ENCODE measurements around the gene MTIF2.
"Not testable (repeated sequence)": the region's sequence is repeated elsewhere in the genome, so short reads cannot be mapped to it uniquely, and the experiment has no call there.

The MTIF2 gene, protein sequence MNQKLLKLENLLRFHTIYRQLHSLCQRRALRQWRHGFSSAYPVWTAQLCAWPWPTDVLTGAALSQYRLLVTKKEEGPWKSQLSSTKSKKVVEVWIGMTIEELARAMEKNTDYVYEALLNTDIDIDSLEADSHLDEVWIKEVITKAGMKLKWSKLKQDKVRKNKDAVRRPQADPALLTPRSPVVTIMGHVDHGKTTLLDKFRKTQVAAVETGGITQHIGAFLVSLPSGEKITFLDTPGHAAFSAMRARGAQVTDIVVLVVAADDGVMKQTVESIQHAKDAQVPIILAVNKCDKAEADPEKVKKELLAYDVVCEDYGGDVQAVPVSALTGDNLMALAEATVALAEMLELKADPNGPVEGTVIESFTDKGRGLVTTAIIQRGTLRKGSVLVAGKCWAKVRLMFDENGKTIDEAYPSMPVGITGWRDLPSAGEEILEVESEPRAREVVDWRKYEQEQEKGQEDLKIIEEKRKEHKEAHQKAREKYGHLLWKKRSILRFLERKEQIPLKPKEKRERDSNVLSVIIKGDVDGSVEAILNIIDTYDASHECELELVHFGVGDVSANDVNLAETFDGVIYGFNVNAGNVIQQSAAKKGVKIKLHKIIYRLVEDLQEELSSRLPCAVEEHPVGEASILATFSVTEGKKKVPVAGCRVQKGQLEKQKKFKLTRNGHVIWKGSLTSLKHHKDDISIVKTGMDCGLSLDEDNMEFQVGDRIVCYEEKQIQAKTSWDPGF

GRCh38 chr2:55268907-55269644 is at the start of gene MTIF2:
Gene MTIF2 (minus strand): TSS chr2:55269231. CDS start chr2:55263858, 5,373 bp downstream.
- Histone ChIP-seq H3K4me3 (peak within 1 kb of the TSS; percentile 74), H3K9me3 (no peaks in the 10 kb centered on the region), H3K36me3 (replicated peaks) (peaks cover 14% of the 10 kb centered on the region), H3K27me3 (ENCODE audit: low read depth) (no peaks in the 10 kb centered on the region), H3K4me1 (peaks cover 15% of the 10 kb centered on the region)
- in situ Hi-C loops (cut with MboI; ENCODE audit: low sequenced_read_pairs): no loop called here
- peak; percentile 93 to 98 for DNase-seq (ENCODE audit: low spot score in 2 of 2)

DNA sequence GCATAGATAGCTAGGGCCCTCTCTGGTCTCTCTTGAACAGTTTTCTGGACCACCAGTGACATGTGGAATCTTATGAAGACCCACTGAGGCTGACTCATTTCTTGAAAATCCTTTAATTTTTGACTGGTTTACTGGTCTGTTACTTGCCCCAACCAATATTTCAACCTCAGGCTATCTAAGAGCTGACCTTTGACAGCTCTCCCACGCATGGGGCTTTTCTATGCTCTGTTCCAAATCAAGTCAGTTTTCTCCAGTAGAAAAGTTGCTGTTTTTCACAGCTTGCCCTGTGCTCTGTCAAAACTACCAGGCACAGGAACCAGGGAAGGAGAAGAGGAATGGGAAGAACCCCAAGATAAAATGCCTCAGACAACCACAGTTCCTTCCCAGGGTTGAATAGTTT is 46.0 kb upstream of the MTIF2 start:
- in situ Hi-C loops (cut with MboI; ENCODE audit: low sequenced_read_pairs): no loop called here
- Histone ChIP-seq H3K36me3 (replicated peaks) (peaks cover 22% of the 10 kb centered on the region), H3K4me1 (no peaks in the 10 kb centered on the region), H3K4me3 (no peak overlapping the region), H3K9me3 (no peaks in the 10 kb centered on the region), H3K27me3 (ENCODE audit: low read depth) (no peaks in the 10 kb centered on the region)
- no peak for DNase-seq (ENCODE audit: low spot score in 2 of 2)

- H3K4me3 ChIP-seq: no peak overlapping the region
- no peaks in the 10 kb centered on the region for H3K27me3 ChIP-seq (ENCODE audit: low read depth)
- in situ Hi-C loops (cut with MboI; ENCODE audit: low sequenced_read_pairs): no loop called here
- no peaks in the 10 kb centered on the region for H3K4me1 ChIP-seq
- DNase-seq (ENCODE audit: low spot score in 2 of 2): no peak
- H3K36me3 ChIP-seq (replicated peaks): peaks cover 25% of the 10 kb centered on the region
- no peaks in the 10 kb centered on the region for H3K9me3 ChIP-seq
These were observed 42.4 kb upstream of the MTIF2 start for GRCh38 chr2:55311444-55311870.

DNA sequence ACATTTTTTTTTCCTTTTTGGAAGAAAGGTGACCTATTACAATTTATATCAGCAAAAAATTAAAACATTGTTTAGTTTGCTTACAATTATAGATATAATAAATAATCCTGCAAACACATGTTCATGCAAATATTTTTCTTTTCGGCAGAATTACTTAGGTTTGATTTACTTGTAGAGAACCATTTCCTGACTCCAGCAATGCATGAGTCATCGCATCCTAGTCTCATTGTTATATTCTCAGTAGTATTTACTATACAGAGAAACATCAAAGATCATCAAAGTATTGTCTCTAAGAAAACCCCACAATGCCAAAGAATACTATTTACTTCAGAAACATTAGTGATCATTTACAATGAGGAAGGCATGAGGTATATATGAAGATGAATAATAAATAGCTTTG is 40.4 kb upstream of the MTIF2 start:
- no peak overlapping the region for H3K4me3 ChIP-seq
- no peaks in the 10 kb centered on the region for H3K9me3 ChIP-seq
- no peaks in the 10 kb centered on the region for H3K4me1 ChIP-seq
- H3K27me3 ChIP-seq (ENCODE audit: low read depth): no peaks in the 10 kb centered on the region
- DNase-seq (ENCODE audit: low spot score in 2 of 2): no peak
- in situ Hi-C loops (cut with MboI; ENCODE audit: low sequenced_read_pairs): no loop called here
- H3K36me3 ChIP-seq (replicated peaks): peaks cover 19% of the 10 kb centered on the region

GRCh38 chr2:55302241-55302640 is 33.2 kb upstream of the MTIF2 start:
- Histone ChIP-seq H3K36me3 (replicated peaks) (peaks cover 10% of the 10 kb centered on the region), H3K9me3 (no peaks in the 10 kb centered on the region), H3K27me3 (ENCODE audit: low read depth) (no peaks in the 10 kb centered on the region), H3K4me3 (no peak overlapping the region), H3K4me1 (no peaks in the 10 kb centered on the region)
- DNase-seq (ENCODE audit: low spot score in 2 of 2): no peak
- in situ Hi-C loops (cut with MboI; ENCODE audit: low sequenced_read_pairs): no loop called here

GRCh38 chr2:55301277-55301676 is 32.2 kb upstream of the MTIF2 start:
- Histone ChIP-seq H3K9me3 (no peaks in the 10 kb centered on the region), H3K4me3 (no peak overlapping the region), H3K27me3 (ENCODE audit: low read depth) (no peaks in the 10 kb centered on the region), H3K36me3 (replicated peaks) (peaks cover 10% of the 10 kb centered on the region), H3K4me1 (no peaks in the 10 kb centered on the region)
- DNase-seq (ENCODE audit: low spot score in 2 of 2): no peak
- in situ Hi-C loops (cut with MboI; ENCODE audit: low sequenced_read_pairs): no loop called here

- no peak for DNase-seq (ENCODE audit: low spot score in 2 of 2)
- H3K4me3 ChIP-seq: no peak overlapping the region
- peaks cover 16% of the 10 kb centered on the region for H3K36me3 ChIP-seq (replicated peaks)
- no peaks in the 10 kb centered on the region for H3K4me1 ChIP-seq
- in situ Hi-C loops (cut with MboI; ENCODE audit: low sequenced_read_pairs): no loop called here
- H3K9me3 ChIP-seq: no peaks in the 10 kb centered on the region
- no peaks in the 10 kb centered on the region for H3K27me3 ChIP-seq (ENCODE audit: low read depth)
These were observed 27.4 kb upstream of the MTIF2 start for GRCh38 chr2:55296393-55296792.

DNA sequence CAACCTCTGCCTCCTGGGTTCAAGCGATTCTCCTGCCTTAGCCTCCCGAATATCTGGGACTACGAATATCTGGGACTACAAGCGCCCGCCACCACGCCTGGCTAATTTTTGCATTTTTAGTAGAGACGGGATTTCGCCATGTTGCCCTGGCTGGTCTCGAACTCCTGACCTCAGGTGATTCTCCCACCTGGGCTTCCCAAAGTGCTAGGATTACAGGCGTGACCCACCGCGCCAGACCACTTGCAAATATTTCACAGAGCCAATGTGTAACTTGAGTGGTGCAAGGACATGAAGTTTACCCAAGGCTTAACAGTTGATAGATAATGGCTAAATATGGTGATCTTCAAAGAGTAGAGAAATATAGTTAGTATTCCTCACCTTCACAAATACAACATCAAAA is 14.1 kb upstream of the MTIF2 start:
- H3K4me1 ChIP-seq: peaks cover 54% of the 10 kb centered on the region
- in situ Hi-C loops (cut with MboI; ENCODE audit: low sequenced_read_pairs): no loop called here
- H3K27me3 ChIP-seq (ENCODE audit: low read depth): no peaks in the 10 kb centered on the region
- H3K4me3 ChIP-seq: no peak overlapping the region
- DNase-seq (ENCODE audit: low spot score in 2 of 2): no peak
- no peaks in the 10 kb centered on the region; the same call in 1 of the 2 replicates for H3K36me3 ChIP-seq (replicated peaks)
- no peaks in the 10 kb centered on the region for H3K9me3 ChIP-seq

- Histone ChIP-seq H3K36me3 (replicated peaks) (no peaks in the 10 kb centered on the region; the same call in 1 of the 2 replicates), H3K9me3 (no peaks in the 10 kb centered on the region), H3K4me1 (peaks cover 52% of the 10 kb centered on the region), H3K4me3 (peak overlapping the region; percentile 40), H3K27me3 (ENCODE audit: low read depth) (no peaks in the 10 kb centered on the region)
- peak; percentile 80 to 88 for DNase-seq (ENCODE audit: low spot score in 2 of 2)
- in situ Hi-C loops (cut with MboI; ENCODE audit: low sequenced_read_pairs): no loop called here
These were observed 13.3 kb upstream of the MTIF2 start for GRCh38 chr2:55282110-55282917.

DNA sequence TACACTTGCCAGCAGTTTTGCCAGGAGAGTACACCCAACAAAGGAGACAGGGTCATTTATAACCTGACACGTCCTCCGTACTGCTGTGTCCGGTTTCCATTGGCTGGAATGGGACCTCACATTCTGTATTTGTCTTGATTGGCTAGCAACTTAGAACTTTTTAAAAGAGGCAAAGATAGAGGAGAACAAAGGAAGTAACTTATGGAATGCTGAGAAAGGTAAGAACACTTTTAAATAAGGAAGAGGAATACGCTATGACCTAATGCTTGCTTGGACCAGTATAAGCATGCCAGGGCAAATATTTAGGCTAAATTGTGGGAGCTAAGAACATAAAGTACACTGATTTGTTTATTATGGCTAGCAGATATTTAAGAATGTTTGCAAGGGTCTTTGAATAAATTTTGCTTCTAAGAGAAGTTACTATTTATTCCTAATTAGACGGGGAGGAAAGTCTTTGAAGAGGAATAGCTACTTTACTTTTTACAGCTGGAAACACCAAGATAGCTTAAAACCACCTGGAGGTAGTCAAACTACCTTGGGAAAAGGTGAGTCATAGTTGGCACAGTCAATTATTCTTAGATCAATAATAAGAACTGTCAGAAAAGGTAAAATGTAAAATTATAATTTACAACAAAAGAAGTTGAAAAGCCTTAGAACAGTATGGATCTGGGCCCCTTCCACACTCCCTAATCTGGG is 12.0 kb upstream of the MTIF2 start:
- in situ Hi-C loops (cut with MboI; ENCODE audit: low sequenced_read_pairs): not testable (repeated sequence)

GRCh38 chr2:55279859-55280424 is 10.9 kb upstream of the MTIF2 start:
- H3K36me3 ChIP-seq (replicated peaks); H3K9me3 ChIP-seq; in situ Hi-C loops (cut with MboI; ENCODE audit: low sequenced_read_pairs); H3K27me3 ChIP-seq (ENCODE audit: low read depth): not testable (repeated sequence)
- peaks cover 48% of the 10 kb centered on the region for H3K4me1 ChIP-seq
- peak; percentile 29 to 50 for DNase-seq (ENCODE audit: low spot score in 2 of 2)
- peak overlapping the region; percentile 2; the same call in 1 of the 2 replicates for H3K4me3 ChIP-seq

More for the DNA sequence above, 12.0 kb upstream of the MTIF2 start:
- H3K4me1 ChIP-seq: peaks cover 48% of the 10 kb centered on the region
- H3K9me3 ChIP-seq; H3K36me3 ChIP-seq (replicated peaks); H3K27me3 ChIP-seq (ENCODE audit: low read depth); H3K4me3 ChIP-seq: not testable (repeated sequence)
- DNase-seq (ENCODE audit: low spot score in 2 of 2): peak; percentile 10 to 40

- H3K36me3 ChIP-seq (replicated peaks); H3K4me3 ChIP-seq; H3K27me3 ChIP-seq (ENCODE audit: low read depth); H3K9me3 ChIP-seq; in situ Hi-C loops (cut with MboI; ENCODE audit: low sequenced_read_pairs): not testable (repeated sequence)
- peak; percentile 80 to 84 for DNase-seq (ENCODE audit: low spot score in 2 of 2)
- H3K4me1 ChIP-seq: peaks cover 48% of the 10 kb centered on the region
These were observed 10.3 kb upstream of the MTIF2 start for GRCh38 chr2:55279214-55279835.

Data from HAP-1 (cell line).